H9 (cell line): ENCODE results near the gene C10orf120. TPM values are rescaled to one million over a fixed set of nuclear protein-coding genes. Genes with fewer than 3 reads are reported as not detected.

ENCODE experiments used
- DNase-seq: peaks from one replicate; pipeline ENCODE4 v3.0.0-alpha.2; 2017
- H2AFZ ChIP-seq: one replicate; pipeline ENCODE4 v1.6.1; 2013; ENCODE audit warnings: mild to moderate bottlenecking, low read length, control low read depth, moderate library complexity
- H2AK5ac ChIP-seq: 2 replicates; pipeline ENCODE4 v1.6.1; 2013; ENCODE audit warnings: low read length, control low read depth, mixed read lengths; ENCODE audit not compliant: insufficient read length
- H2BK120ac ChIP-seq: one replicate; pipeline ENCODE4 v1.6.1; 2013; ENCODE audit warnings: low read depth, mild to moderate bottlenecking, low read length, control low read depth, inconsistent platforms; ENCODE audit not compliant: poor library complexity, severe bottlenecking
- H2BK12ac ChIP-seq: 2 replicates; pipeline ENCODE4 v1.6.1; 2013; ENCODE audit warnings: low read length, control low read depth, mixed read lengths, low read depth; ENCODE audit not compliant: insufficient read length
- H2BK15ac ChIP-seq: 2 replicates; pipeline ENCODE4 v1.6.1; 2013; ENCODE audit warnings: low read depth, low read length, control low read depth
- H2BK20ac ChIP-seq: one replicate; pipeline ENCODE4 v1.6.1; 2013; ENCODE audit warnings: low read depth, mild to moderate bottlenecking, low read length, control low read depth, inconsistent platforms; ENCODE audit not compliant: poor library complexity, severe bottlenecking
- H2BK5ac ChIP-seq: 2 replicates; pipeline ENCODE4 v1.6.1; 2013; ENCODE audit warnings: low read length, control low read depth, mixed read lengths; ENCODE audit not compliant: insufficient read length
- H3K14ac ChIP-seq: 2 replicates; pipeline ENCODE4 v1.6.1; 2013; ENCODE audit warnings: low read length, control low read depth; ENCODE audit not compliant: insufficient read depth
- H3K18ac ChIP-seq: 2 replicates; pipeline ENCODE4 v1.6.1; 2013; ENCODE audit warnings: low read depth, mild to moderate bottlenecking, mixed read lengths, low read length, control low read depth; ENCODE audit not compliant: insufficient read length
- H3K23ac ChIP-seq: 2 replicates; pipeline ENCODE4 v1.6.1; 2013; ENCODE audit warnings: low read length, control low read depth, mixed read lengths, low read depth; ENCODE audit not compliant: insufficient read length
- H3K23me2 ChIP-seq: 2 replicates; pipeline ENCODE4 v1.6.1; 2013; ENCODE audit warnings: low read depth, mild to moderate bottlenecking, mixed read lengths, low read length, control low read depth; ENCODE audit not compliant: insufficient read length, poor library complexity, severe bottlenecking
- H3K27ac ChIP-seq: 2 replicates; pipeline ENCODE4 v1.5.1; 2013; ENCODE audit warnings: low read length, control low read depth, mixed read lengths, low read depth; ENCODE audit not compliant: insufficient read length
- H3K27me3 ChIP-seq: 2 replicates; pipeline ENCODE4 v1.6.1; 2013; ENCODE audit warnings: low read length, control low read depth, inconsistent platforms; ENCODE audit not compliant: insufficient read depth
- H3K4ac ChIP-seq: 2 replicates; pipeline ENCODE4 v1.6.1; 2013; ENCODE audit warnings: low read depth, mild to moderate bottlenecking, control low read depth, inconsistent platforms, low read length, moderate library complexity
- H3K4me1 ChIP-seq: 2 replicates; pipeline ENCODE4 v1.6.1; 2013; ENCODE audit warnings: low read length, control low read depth, inconsistent platforms; ENCODE audit not compliant: insufficient read depth
- H3K4me2 ChIP-seq: 2 replicates; pipeline ENCODE4 v1.6.1; 2013; ENCODE audit warnings: low read length, control low read depth, mixed read lengths; ENCODE audit not compliant: insufficient read length, insufficient read depth
- H3K56ac ChIP-seq: 2 replicates; pipeline ENCODE4 v1.6.1; 2013; ENCODE audit warnings: low read depth, mild to moderate bottlenecking, mixed read lengths, low read length, control low read depth; ENCODE audit not compliant: insufficient read length
- H3K79me1 ChIP-seq: 2 replicates; pipeline ENCODE4 v1.6.1; 2013; ENCODE audit warnings: low read depth, mild to moderate bottlenecking, moderate library complexity, low read length, control low read depth, inconsistent platforms; ENCODE audit not compliant: insufficient read depth, poor library complexity, severe bottlenecking
- H3K79me2 ChIP-seq: 2 replicates; pipeline ENCODE4 v1.6.1; 2013; ENCODE audit warnings: low read length, control low read depth, inconsistent platforms; ENCODE audit not compliant: insufficient read depth
- H3K9ac ChIP-seq: 2 replicates; pipeline ENCODE4 v1.6.1; 2013; ENCODE audit warnings: low read length, control low read depth, mixed read lengths; ENCODE audit not compliant: insufficient read length; ENCODE audit errors: extremely low read depth
- H3K9me3 ChIP-seq: one replicate; pipeline ENCODE4 v1.6.1; 2013; ENCODE audit warnings: low read depth, low read length, inconsistent platforms; ENCODE audit not compliant: control insufficient read depth
- H3T11ph ChIP-seq: one replicate; pipeline ENCODE4 v1.6.1; 2013; ENCODE audit warnings: mild to moderate bottlenecking, low read length, control low read depth, inconsistent platforms
- H4K20me1 ChIP-seq: one replicate; pipeline ENCODE4 v1.6.1; 2013; ENCODE audit not compliant: control insufficient read depth, insufficient read length, insufficient read depth
- H4K5ac ChIP-seq: 2 replicates; pipeline ENCODE4 v1.6.1; 2013; ENCODE audit warnings: low read depth, mild to moderate bottlenecking, mixed read lengths, low read length, control low read depth; ENCODE audit not compliant: insufficient read length
- H4K8ac ChIP-seq: replicated peaks from 2 replicates; pipeline ENCODE4 v1.6.1; 2013; ENCODE audit warnings: low read length, control low read depth, mixed read lengths, low read depth; ENCODE audit not compliant: insufficient read length
- H4K91ac ChIP-seq: 2 replicates; pipeline ENCODE4 v1.6.1; 2013; ENCODE audit warnings: low read depth, mild to moderate bottlenecking, moderate library complexity, mixed read lengths, low read length, control low read depth; ENCODE audit not compliant: insufficient read length
- H3K27ac Mint-ChIP-seq, 3 experiments: 2 replicates in 2 of 3; 3 replicates in 1 of 3; pipeline ENCODE4 v1.8.0; 2020 to 2021; ENCODE audit warnings: mixed read lengths in 3 of 3, mild to moderate bottlenecking in 1 of 3, moderate library complexity in 1 of 3
- H3K27me3 Mint-ChIP-seq: 2 replicates; pipeline ENCODE4 v1.8.0; 2021; ENCODE audit warnings: low read depth, mild to moderate bottlenecking, moderate library complexity, mixed read lengths
- H3K36me3 Mint-ChIP-seq, 3 experiments: 2 replicates in 2 of 3; 3 replicates in 1 of 3; pipeline ENCODE4 v1.8.0; 2020 to 2021; ENCODE audit warnings: low read depth in 3 of 3, mixed read lengths in 3 of 3; ENCODE audit not compliant: insufficient read depth in 1 of 3
- H3K4me1 Mint-ChIP-seq, 2 experiments: 2 replicates each; pipeline ENCODE4 v1.8.0; 2020; ENCODE audit warnings: mixed read lengths in 2 of 2
- H3K4me3 Mint-ChIP-seq, 2 experiments: 2 replicates in 1 of 2; 3 replicates in 1 of 2; pipeline ENCODE4 v1.8.0; 2020 to 2021; ENCODE audit warnings: mild to moderate bottlenecking in 2 of 2, mixed read lengths in 2 of 2, moderate library complexity in 1 of 2
- H3K9me3 Mint-ChIP-seq, 2 experiments: 2 replicates in 1 of 2; 3 replicates in 1 of 2; pipeline ENCODE4 v1.8.0; 2020; ENCODE audit warnings: mild to moderate bottlenecking in 2 of 2, mixed read lengths in 2 of 2, moderate library complexity in 1 of 2
- WGBS: extraction: QIAGEN DNeasy Blood & Tissue Kit; methylation state at CpG from one replicate; pipeline ENCODE4 v1.1.7; 2013; ENCODE audit warnings: missing lambda C conversion rate, low lambda C conversion rate, mixed read lengths; ENCODE audit not compliant: insufficient read length; ENCODE audit errors: extremely low coverage; 5-methylcytosine and 5-hydroxymethylcytosine counted together
- total RNA-seq: library from RNA; stranded (reverse); gene quantifications from 2 replicates; pipeline ENCODE4 v1.2.1, GENCODE V29; 2021
- TF ChIP-seq, protein P1 (sequence below): fragments of 200-600 bp; sonication (generic); conservative IDR thresholded peaks from 3 replicates; pipeline ENCODE4 v1.8.0; 2021; ENCODE audit warnings: antibody characterized with exemption, mild to moderate bottlenecking

C10orf120 gene
- total RNA-seq, 1 experiment from 2014 or later = not detected

DNA sequence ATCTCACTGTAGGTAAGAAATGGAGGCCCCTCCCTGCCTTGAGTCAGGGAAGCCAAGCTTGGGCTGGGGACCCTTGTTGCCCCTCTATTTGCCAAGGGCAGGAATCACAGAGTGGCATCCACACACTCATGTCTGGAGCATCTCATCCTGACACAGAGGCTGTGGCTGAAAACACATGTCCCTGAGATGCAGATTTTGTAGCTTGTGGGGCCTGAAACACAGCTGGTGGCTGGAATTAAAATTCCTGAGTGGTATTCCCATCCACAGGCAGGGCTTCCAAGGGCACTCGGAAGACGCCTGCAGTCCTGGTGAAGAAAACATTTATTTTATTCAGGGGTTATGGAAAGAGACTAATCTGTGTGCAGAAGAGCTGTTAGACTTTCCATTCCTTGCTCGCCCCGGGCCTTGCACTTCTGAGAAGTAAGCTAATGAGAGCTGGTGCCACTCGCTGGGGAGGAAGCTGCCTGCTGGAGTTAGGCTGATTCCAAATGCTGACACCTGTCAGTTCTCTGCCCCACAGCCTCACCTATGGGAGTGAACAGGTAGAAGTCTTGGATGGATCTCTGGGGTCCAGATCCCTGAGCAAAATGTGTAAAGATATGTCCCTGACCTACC is 36.0 kb downstream of the C10orf120 start:
- H3K27me3 ChIP-seq = no peaks in the 10 kb centered on the region
- no peaks in the 10 kb centered on the region for H3K79me2 ChIP-seq
- no peak overlapping the region for H2AK5ac ChIP-seq
- H3T11ph ChIP-seq = no peak overlapping the region
- no peak overlapping the region for H3K18ac ChIP-seq
- no peak overlapping the region for H3K14ac ChIP-seq
- Mint-ChIP-seq H3K36me3 (no peaks in the 10 kb centered on the region), H3K4me1 (peaks cover 2 to 8% of the 10 kb centered on the region in 2 experiments; a peak in 3 of 4 replicates), H3K4me3 (no peak overlapping the region), H3K9me3 (no peaks in the 10 kb centered on the region), H3K27ac (no peak overlapping the region; a peak in 1 of 7 replicates), H3K27me3 (0 out of 2 replicates have a peak, but pooled peaks cover 7% of the 10 kb centered on the region)
- TF ChIP-seq, protein P1, sequence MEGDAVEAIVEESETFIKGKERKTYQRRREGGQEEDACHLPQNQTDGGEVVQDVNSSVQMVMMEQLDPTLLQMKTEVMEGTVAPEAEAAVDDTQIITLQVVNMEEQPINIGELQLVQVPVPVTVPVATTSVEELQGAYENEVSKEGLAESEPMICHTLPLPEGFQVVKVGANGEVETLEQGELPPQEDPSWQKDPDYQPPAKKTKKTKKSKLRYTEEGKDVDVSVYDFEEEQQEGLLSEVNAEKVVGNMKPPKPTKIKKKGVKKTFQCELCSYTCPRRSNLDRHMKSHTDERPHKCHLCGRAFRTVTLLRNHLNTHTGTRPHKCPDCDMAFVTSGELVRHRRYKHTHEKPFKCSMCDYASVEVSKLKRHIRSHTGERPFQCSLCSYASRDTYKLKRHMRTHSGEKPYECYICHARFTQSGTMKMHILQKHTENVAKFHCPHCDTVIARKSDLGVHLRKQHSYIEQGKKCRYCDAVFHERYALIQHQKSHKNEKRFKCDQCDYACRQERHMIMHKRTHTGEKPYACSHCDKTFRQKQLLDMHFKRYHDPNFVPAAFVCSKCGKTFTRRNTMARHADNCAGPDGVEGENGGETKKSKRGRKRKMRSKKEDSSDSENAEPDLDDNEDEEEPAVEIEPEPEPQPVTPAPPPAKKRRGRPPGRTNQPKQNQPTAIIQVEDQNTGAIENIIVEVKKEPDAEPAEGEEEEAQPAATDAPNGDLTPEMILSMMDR = no peak
- H2BK120ac ChIP-seq = no peak overlapping the region
- no peak for DNase-seq
- no peak overlapping the region for H4K91ac ChIP-seq
- H2AFZ ChIP-seq = no peak overlapping the region
- no peak overlapping the region for H2BK12ac ChIP-seq
- no peak overlapping the region for H4K8ac ChIP-seq
- no CpG with 5 or more reads among the region's 5 CpGs for WGBS
- H4K5ac ChIP-seq = no peak overlapping the region
- peaks cover 3% of the 10 kb centered on the region; the same call in 1 of the 2 replicates for H3K4me1 ChIP-seq
- no peak overlapping the region for H2BK5ac ChIP-seq
- H3K56ac ChIP-seq = no peak overlapping the region
- no peak overlapping the region for H3K4ac ChIP-seq
- H3K9me3 ChIP-seq = no peaks in the 10 kb centered on the region
- no peak overlapping the region for H3K23ac ChIP-seq
- no peak overlapping the region for H2BK15ac ChIP-seq
- no peaks in the 10 kb centered on the region for H3K79me1 ChIP-seq
- H4K20me1 ChIP-seq = no peaks in the 10 kb centered on the region
- no peak overlapping the region for H3K9ac ChIP-seq
- no peak overlapping the region for H3K27ac ChIP-seq
- no peaks in the 10 kb centered on the region for H3K23me2 ChIP-seq
- H2BK20ac ChIP-seq = no peak overlapping the region
- no peak overlapping the region for H3K4me2 ChIP-seq
